ENCODE results near the gene PRKN.
"Not testable (repeated sequence)": the region's sequence is repeated elsewhere in the genome, so short reads cannot be mapped to it uniquely, and the experiment has no call there.

The PRKN gene

DNA sequence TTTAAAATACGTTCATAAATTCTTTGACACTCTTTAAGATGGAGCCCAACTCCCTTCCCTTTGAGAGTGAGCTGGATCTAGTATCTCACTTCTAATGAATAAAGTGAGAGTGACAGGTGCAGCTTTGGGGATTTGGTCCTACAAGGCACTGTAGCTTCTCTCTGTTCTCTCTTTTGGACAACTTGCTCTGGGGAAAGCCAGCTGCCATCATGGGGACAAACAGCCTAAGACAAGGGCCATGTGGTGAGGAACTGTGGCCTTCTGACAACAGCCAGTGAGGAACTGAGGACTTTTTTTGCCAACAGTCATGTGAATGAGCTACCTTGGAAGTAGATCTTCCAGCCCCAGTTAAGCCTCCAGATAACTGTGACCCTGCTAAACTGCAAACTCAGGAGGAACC lies 1180.9 kb downstream of the PRKN start:
- DNase-seq (ENCODE audit: low read depth) = no peak

DNA sequence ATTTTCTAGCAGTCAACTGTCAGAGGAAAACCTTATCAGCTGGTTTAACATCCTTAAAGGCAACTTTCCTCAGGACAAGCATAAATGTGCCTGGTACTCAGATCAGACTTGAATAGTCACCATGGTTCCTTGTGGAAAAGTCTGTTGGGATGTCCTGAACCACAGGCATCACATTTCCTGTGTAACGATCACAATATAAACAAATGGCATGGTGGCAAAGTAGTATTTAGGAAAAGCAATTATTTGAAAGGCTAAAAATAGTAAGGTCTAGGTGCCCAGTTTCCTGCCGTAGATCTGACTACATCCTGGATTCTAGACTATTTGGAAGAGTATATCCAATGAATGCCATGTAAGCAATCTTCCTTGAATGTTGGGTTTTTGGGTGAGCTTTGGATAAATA lies 1181.8 kb downstream of the PRKN start:
- DNase-seq (ENCODE audit: low read depth) = no peak

- DNase-seq (ENCODE audit: low read depth) = no peak
Observed at GRCh38 chr6:161544801-161545480, 1182.6 kb downstream of the PRKN start.

GRCh38 chr6:161543684-161544309 lies 1183.8 kb downstream of the PRKN start:
- no peak for DNase-seq (ENCODE audit: low read depth)

DNA sequence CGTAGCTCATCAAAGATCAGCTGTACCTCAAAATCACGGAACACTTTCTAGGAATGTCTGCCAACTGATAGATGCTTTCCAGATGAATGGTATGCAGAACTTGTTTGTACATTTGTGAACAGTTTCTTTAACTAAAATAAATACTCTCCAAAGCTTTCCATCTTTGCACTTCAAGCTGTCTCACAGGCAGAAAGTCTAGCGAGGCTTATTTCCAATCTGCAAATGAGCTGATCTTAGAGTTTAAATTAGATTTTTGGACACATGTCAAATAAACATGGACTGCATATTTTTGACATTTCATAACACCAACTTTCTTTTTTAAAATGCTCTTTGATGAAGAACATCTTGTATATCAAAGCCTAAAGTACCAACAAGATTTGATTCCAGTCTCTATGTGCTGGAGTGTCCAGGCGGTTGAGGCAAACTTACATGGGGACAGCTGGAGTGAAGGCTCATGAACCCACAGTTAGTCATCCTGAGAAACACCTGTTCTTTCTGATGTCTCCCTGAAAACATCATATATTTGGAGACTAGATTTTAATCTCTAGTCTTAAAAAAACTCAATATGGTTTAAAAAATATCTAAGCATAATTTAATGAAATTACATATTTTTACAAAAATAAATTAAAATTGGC lies 1185.1 kb downstream of the PRKN start:
- no peak for DNase-seq (ENCODE audit: low read depth)

GRCh38 chr6:161540532-161540931 lies 1187.0 kb downstream of the PRKN start:
- no peak for DNase-seq (ENCODE audit: low read depth)

GRCh38 chr6:161536224-161536630 lies 1191.3 kb downstream of the PRKN start:
- no peak for DNase-seq (ENCODE audit: low read depth)

GRCh38 chr6:161534264-161534873 lies 1193.2 kb downstream of the PRKN start:
- no peak for DNase-seq (ENCODE audit: low read depth)

DNA sequence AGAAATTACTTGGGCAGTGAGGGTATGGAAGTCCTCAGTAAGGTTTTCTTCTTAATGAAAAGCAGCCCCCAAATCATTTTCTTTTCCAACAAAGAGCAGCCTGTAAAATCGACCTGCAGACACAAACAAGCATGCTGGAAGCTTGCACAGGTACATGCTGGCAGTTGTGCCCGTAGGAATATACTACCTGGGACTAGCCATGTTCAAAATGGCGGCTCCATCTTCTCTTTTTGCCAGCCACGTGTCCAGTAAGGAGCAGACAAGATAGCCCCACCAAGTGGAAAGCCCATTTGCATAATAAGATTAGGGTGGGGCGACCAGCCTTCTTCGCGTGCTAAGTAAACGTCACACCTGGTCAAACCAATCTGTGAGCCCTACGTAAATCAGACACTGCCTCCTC lies 1194.3 kb downstream of the PRKN start:
- DNase-seq (ENCODE audit: low read depth) = no peak

DNA sequence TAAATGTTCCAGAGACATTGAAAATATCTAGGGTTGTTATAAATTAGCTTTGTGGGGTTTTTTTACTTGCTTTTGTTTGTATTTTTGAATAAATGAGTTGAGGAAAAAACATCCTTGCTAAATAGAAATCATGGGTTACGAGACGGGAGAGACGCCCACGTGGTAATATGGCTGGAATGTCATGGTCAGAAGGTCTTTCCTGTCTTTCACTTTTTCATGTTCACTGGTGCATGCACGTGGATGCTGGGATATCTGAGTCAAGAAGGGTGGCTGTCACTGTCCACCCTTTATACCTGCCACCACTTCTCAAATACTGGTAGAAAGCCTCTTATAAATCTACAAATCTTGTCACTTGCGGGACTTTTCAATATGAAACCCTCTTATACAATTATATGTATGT lies 1195.0 kb downstream of the PRKN start:
- DNase-seq (ENCODE audit: low read depth) = no peak

DNA sequence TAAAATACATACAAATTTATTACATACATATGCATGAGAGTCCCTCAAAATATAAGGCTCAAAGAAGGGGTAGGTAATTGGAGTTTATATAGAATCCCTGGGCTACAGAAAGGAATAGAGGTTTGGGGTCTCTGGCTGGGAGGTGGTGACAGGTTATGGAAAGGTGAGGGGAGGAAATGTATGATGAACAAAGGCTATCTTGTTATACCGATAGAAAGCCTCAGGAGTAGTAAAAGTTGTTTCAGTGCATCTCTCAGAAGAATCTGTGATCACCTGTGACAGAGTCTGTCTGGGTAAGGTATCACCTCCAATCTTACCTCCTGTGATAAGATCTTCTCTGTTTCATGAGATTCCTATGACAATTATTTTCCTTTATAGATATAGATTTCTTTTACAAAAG lies 1200.8 kb downstream of the PRKN start:
- no peak for DNase-seq (ENCODE audit: low read depth)

- no peak for DNase-seq (ENCODE audit: low read depth)
Observed at GRCh38 chr6:161523362-161523761, 1204.2 kb downstream of the PRKN start.

DNA sequence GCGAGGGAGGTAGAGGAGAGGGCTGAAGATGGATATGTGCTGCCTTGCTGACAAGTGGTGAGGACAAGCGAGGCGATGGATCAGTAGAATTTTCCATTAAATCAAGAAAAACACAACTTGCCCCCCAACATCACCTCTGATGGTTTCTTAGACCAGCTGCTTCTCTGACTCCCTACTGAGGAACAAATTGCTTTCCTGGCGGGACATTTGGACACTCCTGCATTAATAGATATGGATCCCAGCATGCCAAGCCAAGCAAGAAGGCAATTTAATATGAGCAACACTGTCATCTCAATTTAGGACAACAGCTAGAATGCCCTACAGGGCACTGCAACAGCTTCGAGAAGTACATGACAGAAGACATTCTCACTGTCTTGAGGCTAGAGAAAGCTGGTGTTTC lies 1205.3 kb downstream of the PRKN start:
- no peak for DNase-seq (ENCODE audit: low read depth)

GRCh38 chr6:161511447-161512095 lies 1216.0 kb downstream of the PRKN start:
- no peak for DNase-seq (ENCODE audit: low read depth)

- DNase-seq (ENCODE audit: low read depth) = no peak
Observed at GRCh38 chr6:161508341-161508740, 1219.2 kb downstream of the PRKN start.

DNA sequence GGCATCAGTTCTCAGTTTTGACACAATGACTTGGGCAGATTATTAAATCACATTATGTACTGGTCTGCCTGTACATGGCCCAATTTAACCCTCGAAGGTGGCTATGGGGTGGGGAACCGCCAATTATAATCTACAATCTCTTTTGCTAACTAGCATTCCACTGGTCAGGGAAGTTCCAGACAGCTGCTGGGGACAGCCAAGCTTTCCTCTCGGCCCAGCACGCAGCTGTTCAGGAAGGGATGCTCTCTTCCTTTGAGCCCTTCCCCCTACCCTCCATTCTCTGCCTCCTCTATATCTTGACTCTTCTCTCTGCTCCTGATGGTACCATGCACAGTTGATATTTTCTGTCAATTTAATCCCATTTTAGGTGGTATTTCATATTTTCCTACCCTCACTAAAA lies 1220.2 kb downstream of the PRKN start:
- DNase-seq (ENCODE audit: low read depth) = no peak

DNA sequence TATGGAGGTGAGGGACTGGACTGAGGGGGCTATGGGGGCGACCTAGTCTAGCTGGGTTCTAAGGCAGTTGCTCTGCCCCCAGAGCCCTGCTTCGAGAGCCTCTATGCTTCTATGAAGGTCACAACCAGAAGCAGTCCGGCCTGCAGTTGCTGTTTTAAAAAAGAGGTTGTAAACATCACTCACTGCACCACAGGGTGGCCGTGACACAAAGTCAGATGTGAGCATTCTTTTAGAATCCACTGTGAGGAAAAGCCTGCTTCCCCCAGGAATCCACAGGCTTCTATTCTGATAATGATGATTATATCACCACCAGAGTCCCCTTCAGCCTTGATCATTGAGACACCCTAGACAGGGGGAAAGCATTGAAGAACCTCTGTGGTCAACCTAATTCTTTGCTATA lies 1224.0 kb downstream of the PRKN start:
- no peak for DNase-seq (ENCODE audit: low read depth)

DNA sequence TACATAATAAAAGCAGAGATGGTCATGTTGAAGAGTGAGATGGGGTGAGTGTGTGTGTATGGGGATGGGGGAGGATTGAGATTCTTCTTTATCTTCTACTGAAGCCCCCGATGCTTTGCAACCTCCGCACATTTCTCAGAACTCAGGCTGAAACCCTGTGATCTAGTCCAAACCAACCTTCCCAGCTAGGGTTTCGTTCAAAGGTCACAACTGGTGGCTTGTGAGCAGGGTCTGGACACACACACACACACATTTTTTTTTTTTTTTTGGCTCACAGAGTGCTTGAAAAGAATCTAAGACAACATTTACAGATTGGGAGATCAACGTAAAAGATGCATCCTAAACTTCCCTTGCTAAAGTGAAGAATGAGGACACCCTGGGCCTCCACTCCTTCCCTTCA lies 1228.7 kb downstream of the PRKN start:
- no peak for DNase-seq (ENCODE audit: low read depth)

DNA sequence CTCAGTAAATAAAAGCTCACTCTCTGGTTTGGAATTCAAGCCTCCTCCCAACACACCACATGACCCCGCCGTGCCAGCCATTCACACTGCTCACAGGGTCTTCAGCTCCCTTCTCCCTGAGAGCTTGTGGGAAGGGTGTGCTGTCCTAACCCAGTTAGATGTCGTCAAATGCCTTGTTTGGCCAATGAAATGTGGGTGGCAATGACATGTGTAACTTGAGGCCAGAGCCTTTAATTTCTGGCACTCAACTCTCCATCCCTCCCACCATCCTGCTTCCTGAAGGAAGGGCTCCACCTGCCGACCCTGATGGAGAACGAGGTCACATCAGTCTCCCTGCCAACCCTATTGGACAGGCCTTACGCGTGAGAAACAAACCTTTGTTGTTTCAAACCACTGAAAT lies 1229.2 kb downstream of the PRKN start:
- DNase-seq (ENCODE audit: low read depth) = no peak

DNA sequence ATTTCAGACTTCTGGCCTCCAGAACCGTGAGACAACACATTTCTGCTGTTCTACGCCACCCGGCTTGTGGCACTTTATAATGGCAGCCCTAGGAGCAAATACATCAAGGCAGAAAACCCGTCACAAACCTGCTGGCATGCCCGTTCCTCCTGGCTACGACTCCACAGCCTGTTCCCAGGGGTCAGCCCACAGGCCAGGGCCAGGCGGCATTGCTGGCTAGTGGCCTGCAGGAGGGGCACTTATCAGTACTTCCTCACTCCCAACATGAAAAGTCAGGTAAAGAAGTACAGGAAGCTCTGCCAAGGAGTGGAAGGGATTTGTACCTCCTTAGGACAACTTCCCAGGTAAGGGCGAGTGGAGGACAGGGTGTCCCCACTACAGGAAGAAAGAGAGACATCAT lies 1230.6 kb downstream of the PRKN start:
- DNase-seq (ENCODE audit: low read depth) = no peak

DNA sequence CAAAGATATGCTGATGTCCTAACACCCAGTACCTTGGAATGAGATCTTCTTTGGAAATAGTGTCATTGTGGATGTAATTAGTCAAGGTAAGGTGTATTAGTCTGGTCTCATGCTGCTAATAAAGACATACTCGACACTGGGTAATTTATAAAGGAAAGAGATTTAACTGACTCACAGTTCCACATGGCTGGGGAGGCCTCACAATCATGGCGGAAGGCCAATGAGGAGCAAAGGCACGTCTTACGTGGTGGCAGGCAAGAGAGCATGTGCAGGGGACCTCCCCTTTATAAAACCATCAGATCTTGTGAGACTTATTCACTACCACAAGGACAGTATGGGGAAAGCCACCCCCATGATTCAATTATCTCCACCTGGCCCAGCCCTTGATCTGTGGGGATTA lies 1231.3 kb downstream of the PRKN start:
- not testable (repeated sequence) for DNase-seq (ENCODE audit: low read depth)

DNA sequence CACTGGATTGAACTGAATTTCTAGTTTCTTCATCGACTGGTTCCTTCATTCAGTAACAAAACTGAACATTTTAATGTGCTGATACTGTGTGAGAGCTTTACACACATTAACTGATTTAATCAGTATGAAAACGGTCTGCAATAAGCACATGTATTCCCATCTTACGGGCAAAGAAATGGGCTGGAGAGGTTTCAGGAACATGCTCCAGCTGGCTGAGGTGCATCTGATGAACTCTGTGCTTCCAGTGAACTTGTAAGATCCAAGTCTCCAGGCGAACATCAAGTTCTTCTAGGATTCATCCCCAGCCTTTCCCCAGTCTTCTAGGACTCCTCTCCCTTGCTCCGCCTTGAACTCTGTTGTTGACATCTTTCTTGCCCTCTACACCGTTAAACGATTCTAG lies 1233.0 kb downstream of the PRKN start:
- no peak for DNase-seq (ENCODE audit: low read depth)

All from fibroblast of the conjunctiva (primary cell).